DMS153 treated with DMSO at 0.1 percent for 48 hours (cell line): ENCODE measurements around the gene ZBED3.

Source experiments
- DNase-seq: peaks from one replicate; lab custom pipeline; 2025; ENCODE audit not compliant: unreplicated experiment; lab: John Stamatoyannopoulos, UW

The ZBED3 gene

GRCh38 chr5:77077829-77078176 lies 9.3 kb downstream of the ZBED3 start:
- no peak for DNase-seq

- DNase-seq, result no peak
Observed at GRCh38 chr5:77076961-77077828, 9.9 kb downstream of the ZBED3 start.

GRCh38 chr5:77074745-77075144 lies 12.3 kb downstream of the ZBED3 start:
- DNase-seq, result no peak

- no peak for DNase-seq
Observed at GRCh38 chr5:77073667-77074066, 13.4 kb downstream of the ZBED3 start.

- DNase-seq, result no peak
Observed at GRCh38 chr5:77066823-77067442, 20.2 kb downstream of the ZBED3 start.

GRCh38 chr5:77066184-77066583 lies 20.9 kb downstream of the ZBED3 start:
- no peak for DNase-seq

- DNase-seq, result no peak
Observed at GRCh38 chr5:77065256-77065655, 21.8 kb downstream of the ZBED3 start.

GRCh38 chr5:77064040-77064439 lies 23.0 kb downstream of the ZBED3 start:
- DNase-seq, result no peak

- no peak for DNase-seq
Observed at GRCh38 chr5:77046416-77047073, 40.5 kb downstream of the ZBED3 start.

GRCh38 chr5:77035950-77036349 lies 51.1 kb downstream of the ZBED3 start:
- DNase-seq, result no peak

GRCh38 chr5:77033338-77033737 lies 53.7 kb downstream of the ZBED3 start:
- DNase-seq, result no peak

GRCh38 chr5:77032635-77033034 lies 54.5 kb downstream of the ZBED3 start:
- DNase-seq, result no peak

GRCh38 chr5:77031891-77032290 lies 55.2 kb downstream of the ZBED3 start:
- DNase-seq, result no peak

GRCh38 chr5:77030097-77031071 lies 56.7 kb downstream of the ZBED3 start, which contains the start of gene AGGF1:
TSS of gene AGGF1 (plus strand) at chr5:77030404. CDS start at chr5:77030767, 363 bp downstream.
- peak; percentile 35 for DNase-seq

- no peak for DNase-seq
Observed at GRCh38 chr5:77029376-77029885, 57.7 kb downstream of the ZBED3 start.

GRCh38 chr5:77028631-77029375 lies 58.3 kb downstream of the ZBED3 start:
- DNase-seq, result no peak

GRCh38 chr5:77024490-77024889 lies 62.6 kb downstream of the ZBED3 start:
- no peak for DNase-seq

- no peak for DNase-seq
Observed at GRCh38 chr5:77022511-77023417, 64.3 kb downstream of the ZBED3 start.
